NCI-H524 treated with DMSO at 0.1 percent for 48 hours (cell line): ENCODE data around the gene RFWD3.

Experiments
- DNase-seq: peaks from one replicate; lab custom pipeline; 2025; lab: John Stamatoyannopoulos, UW

The RFWD3 gene

GRCh38 chr16:74578838-74579237 lies 87.8 kb downstream of the RFWD3 start:
- no peak for DNase-seq

DNA sequence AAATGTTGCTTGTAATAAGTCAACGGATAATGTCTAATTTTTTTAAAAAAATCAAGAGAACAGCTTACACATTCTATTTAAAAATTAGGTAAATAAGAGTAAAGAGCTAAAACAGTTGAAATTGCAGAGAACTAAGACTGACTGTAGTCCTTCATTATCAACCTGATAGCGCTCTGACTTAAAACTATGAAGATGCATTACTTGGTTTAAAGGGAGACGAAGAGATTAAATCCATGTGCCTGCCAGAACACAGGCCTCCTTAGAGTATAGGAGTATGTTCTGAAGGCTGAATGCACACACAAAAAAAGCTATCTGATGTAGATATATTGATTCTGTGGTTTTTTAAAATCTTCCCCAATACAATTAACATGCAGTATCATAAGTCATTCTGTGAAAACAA lies 88.2 kb downstream of the RFWD3 start:
- no peak for DNase-seq

- DNase-seq: no peak
Measured at GRCh38 chr16:74577882-74578366, 88.8 kb downstream of the RFWD3 start.

GRCh38 chr16:74575807-74576643 lies 90.7 kb downstream of the RFWD3 start:
- no peak for DNase-seq

GRCh38 chr16:74575175-74575806 lies 91.4 kb downstream of the RFWD3 start:
- DNase-seq: no peak

GRCh38 chr16:74574146-74574545 lies 92.5 kb downstream of the RFWD3 start:
- DNase-seq: no peak

- DNase-seq: peak; percentile 22
Measured at GRCh38 chr16:74573622-74574021, 93.1 kb downstream of the RFWD3 start.
